Prostate gland (tissue), 2 donors: ENCODE results near the gene EDAR. TPM values are rescaled to one million over a fixed set of nuclear protein-coding genes. Genes with fewer than 3 reads are reported as not detected.

Experiments
- DNase-seq: peaks from one replicate; pipeline ENCODE4 v3.0.0-alpha.2; 2019; ENCODE audit warnings: low spot score
- H3K27ac ChIP-seq, 2 donors: fragments of 200-600 bp; sonication (generic); 2 replicates each; pipeline ENCODE4 v1.5.1; 2017 to 2019
- H3K27me3 ChIP-seq: fragments of 200-600 bp; sonication (generic); replicated peaks from 2 replicates; pipeline ENCODE4 v1.5.1; 2019; ENCODE audit not compliant: insufficient read depth
- H3K36me3 ChIP-seq, 2 donors: fragments of 200-600 bp; sonication (generic); 1 replicate in 1 of 2; 2 replicates in 1 of 2; pipeline versions ENCODE4 v1.5.1 to v1.8.1; 2017 to 2019
- H3K4me1 ChIP-seq: fragments of 200-600 bp; sonication (generic); replicated peaks from 2 replicates; pipeline ENCODE4 v1.5.1; 2019
- H3K4me3 ChIP-seq, 2 donors: fragments of 200-600 bp; sonication (generic); 2 replicates each; pipeline ENCODE4 v1.5.1; 2017 to 2019
- H3K9me3 ChIP-seq: fragments of 200-600 bp; sonication (generic); 2 replicates; pipeline ENCODE4 v1.5.1; 2017
- POLR2A ChIP-seq: fragments of 450-650 bp; IDR thresholded peaks from one replicate; pipeline ENCODE4 v1.6.1; 2016; ENCODE audit warnings: antibody characterized with exemption, mild to moderate bottlenecking
- POLR2AphosphoS5 ChIP-seq: sonication (generic); formaldehyde crosslinking; IDR thresholded peaks from one replicate; pipeline ENCODE4 v1.6.1; 2017; ENCODE audit warnings: antibody characterized with exemption
- WGBS: methylation state at CpG from one replicate; pipeline ENCODE4 v1.1.5; 2018; 5-methylcytosine and 5-hydroxymethylcytosine counted together
- intact Hi-C: fragments of 100-400 bp; cut with DNase I; formaldehyde crosslinking; loops from one replicate; pipeline ENCODE4 v1.14.2; 2022
- total RNA-seq, 2 donors: library from RNA; depleted of rRNA; stranded (reverse); fragments of >200 nt; gene quantifications; one replicate each; pipeline ENCODE4 v1.1.0, GENCODE V29; 2016
- TF ChIP-seq, protein P1 (sequence below), 4 experiments: fragments of 200-600 bp in 2 of 4; fragments of 450-650 bp in 2 of 4; sonication (generic) in 2 of 4; IDR thresholded peaks; 1 replicate in 3 of 4; 2 replicates in 1 of 4; pipeline ENCODE4 v1.5.1; 2016 to 2019; ENCODE audit warnings: antibody characterized with exemption in 4 of 4, mild to moderate bottlenecking in 2 of 4, moderate library complexity in 2 of 4

EDAR gene
- total RNA-seq, 2 donors from 2014 or later = 0.46 to 0.68 TPM

GRCh38 chr2:108965540-108966289, 23.3 kb downstream of the EDAR start:
- intact Hi-C loops = no loop called here
- TF ChIP-seq, protein P1, sequence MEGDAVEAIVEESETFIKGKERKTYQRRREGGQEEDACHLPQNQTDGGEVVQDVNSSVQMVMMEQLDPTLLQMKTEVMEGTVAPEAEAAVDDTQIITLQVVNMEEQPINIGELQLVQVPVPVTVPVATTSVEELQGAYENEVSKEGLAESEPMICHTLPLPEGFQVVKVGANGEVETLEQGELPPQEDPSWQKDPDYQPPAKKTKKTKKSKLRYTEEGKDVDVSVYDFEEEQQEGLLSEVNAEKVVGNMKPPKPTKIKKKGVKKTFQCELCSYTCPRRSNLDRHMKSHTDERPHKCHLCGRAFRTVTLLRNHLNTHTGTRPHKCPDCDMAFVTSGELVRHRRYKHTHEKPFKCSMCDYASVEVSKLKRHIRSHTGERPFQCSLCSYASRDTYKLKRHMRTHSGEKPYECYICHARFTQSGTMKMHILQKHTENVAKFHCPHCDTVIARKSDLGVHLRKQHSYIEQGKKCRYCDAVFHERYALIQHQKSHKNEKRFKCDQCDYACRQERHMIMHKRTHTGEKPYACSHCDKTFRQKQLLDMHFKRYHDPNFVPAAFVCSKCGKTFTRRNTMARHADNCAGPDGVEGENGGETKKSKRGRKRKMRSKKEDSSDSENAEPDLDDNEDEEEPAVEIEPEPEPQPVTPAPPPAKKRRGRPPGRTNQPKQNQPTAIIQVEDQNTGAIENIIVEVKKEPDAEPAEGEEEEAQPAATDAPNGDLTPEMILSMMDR (IDR thresholded peaks at IDR 0.05) = no peak
- TF ChIP-seq POLR2A = no peak
- 49% methylated on average over 3 of the region's 3 CpGs for WGBS
- no peaks in the 10 kb centered on the region for H3K9me3 ChIP-seq
- no peak for DNase-seq
- no peak overlapping the region for H3K4me3 ChIP-seq
- H3K4me1 ChIP-seq = no peaks in the 10 kb centered on the region
- no peaks in the 10 kb centered on the region for H3K36me3 ChIP-seq
- no peak overlapping the region for H3K27ac ChIP-seq
- H3K27me3 ChIP-seq = no peaks in the 10 kb centered on the region

DNA sequence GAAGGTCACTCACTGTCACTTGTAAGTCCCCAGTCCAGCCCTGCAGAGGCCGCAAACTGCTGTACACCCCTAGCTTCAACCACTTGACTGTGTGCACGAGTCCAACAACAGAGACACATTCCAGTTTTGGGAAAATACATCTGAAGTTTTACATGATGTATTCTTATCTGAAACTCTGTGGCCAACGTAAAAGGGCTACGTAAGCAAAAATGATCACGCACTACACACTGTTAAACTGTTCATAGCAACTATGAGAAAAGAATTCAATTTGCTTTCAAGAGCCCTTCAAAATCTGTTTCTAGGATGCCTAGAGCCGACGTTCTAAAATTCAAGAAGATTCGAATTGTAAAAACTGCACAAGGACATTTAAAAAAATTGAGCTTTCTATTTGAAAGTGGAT, 26.0 kb downstream of the EDAR start:
- H3K27ac ChIP-seq = no peak overlapping the region
- no peaks in the 10 kb centered on the region for H3K9me3 ChIP-seq
- TF ChIP-seq POLR2AphosphoS5 (no peak), POLR2A (no peak)
- TF ChIP-seq, protein P1 (IDR thresholded peaks at IDR 0.05) = no peak
- no peaks in the 10 kb centered on the region for H3K4me1 ChIP-seq
- DNase-seq = no peak
- H3K36me3 ChIP-seq = no peaks in the 10 kb centered on the region
- intact Hi-C loops = no loop called here
- H3K27me3 ChIP-seq = no peaks in the 10 kb centered on the region
- 96% methylated on average over 8 of the region's 8 CpGs for WGBS
- H3K4me3 ChIP-seq = no peak overlapping the region

DNA sequence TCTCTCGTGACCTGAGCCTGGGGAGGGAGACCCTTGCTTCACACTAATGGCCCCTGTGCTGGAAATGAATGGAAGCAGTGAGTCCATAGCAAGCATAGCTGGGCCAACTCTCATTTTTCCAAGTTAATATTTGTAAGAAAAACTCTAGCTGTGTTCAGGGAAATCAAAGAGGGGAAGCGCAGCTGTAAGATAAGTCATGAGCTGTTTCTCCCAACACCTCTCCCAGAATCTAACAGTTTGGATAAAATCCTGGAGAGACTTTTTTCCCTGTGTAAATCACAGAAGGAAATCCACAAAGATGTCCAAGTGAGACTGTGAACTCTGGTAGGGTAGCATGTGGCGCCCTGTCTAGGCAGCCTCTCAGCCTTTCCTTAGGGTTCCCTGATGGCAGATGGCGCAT, 27.2 kb downstream of the EDAR start:
- H3K4me3 ChIP-seq = no peak overlapping the region
- no peaks in the 10 kb centered on the region for H3K4me1 ChIP-seq
- no peaks in the 10 kb centered on the region for H3K27me3 ChIP-seq
- DNase-seq = no peak
- no peaks in the 10 kb centered on the region for H3K9me3 ChIP-seq
- H3K36me3 ChIP-seq = no peaks in the 10 kb centered on the region
- TF ChIP-seq, protein P1 (IDR thresholded peaks at IDR 0.05) = no peak
- WGBS = 90% methylated on average over 4 of the region's 4 CpGs
- no peak overlapping the region for H3K27ac ChIP-seq
- intact Hi-C loops = no loop called here

DNA sequence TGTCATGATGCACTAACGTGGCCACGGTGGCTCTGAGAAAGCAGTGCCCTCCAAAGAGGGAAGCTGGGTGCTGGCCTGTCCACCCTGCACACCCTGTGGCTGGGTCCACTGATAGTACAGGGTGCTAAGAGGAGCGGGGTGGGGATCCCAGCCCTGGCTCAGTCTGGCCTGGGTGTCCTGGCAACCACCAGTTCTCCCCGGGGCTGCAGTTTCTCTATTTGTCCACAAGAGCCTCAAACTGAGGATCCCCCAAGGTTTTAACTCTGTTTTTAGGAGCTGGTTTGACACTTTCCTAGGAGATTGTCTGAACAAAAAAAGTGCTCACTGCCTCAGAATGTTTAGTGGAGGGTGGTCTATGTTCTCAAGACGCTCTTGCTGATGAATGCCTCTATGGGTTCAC, 29.0 kb downstream of the EDAR start:
- intact Hi-C loops = no loop called here
- Histone ChIP-seq H3K9me3 (no peaks in the 10 kb centered on the region), H3K4me3 (no peak overlapping the region), H3K36me3 (no peaks in the 10 kb centered on the region), H3K27me3 (no peaks in the 10 kb centered on the region), H3K4me1 (no peaks in the 10 kb centered on the region), H3K27ac (no peak overlapping the region)
- WGBS = 82% methylated on average over 5 of the region's 5 CpGs
- TF ChIP-seq POLR2A = no peak
- TF ChIP-seq, protein P1 (IDR thresholded peaks at IDR 0.05) = no peak
- no peak for TF ChIP-seq POLR2AphosphoS5
- DNase-seq = no peak

DNA sequence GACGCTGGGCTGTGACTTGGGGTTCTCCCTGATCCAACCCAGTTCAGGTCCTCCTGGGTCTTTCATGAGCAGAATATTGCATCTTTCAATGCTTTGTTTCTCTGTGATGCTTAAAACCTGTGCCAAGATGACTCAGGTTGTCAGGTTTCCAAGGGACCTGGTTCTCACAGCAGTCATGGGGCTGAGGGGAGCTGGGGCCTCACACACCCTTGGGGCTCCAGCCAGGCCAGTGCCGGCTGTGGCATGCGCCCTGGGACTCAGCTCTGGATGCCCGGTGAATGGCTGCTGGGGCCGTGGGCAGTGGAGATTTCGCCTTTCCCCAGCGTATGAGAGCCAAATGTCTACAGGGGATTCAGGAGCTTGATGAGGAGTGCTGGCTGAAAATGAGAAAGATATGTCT, 29.6 kb downstream of the EDAR start:
- no peaks in the 10 kb centered on the region for H3K9me3 ChIP-seq
- no peaks in the 10 kb centered on the region for H3K4me1 ChIP-seq
- intact Hi-C loops = no loop called here
- H3K4me3 ChIP-seq = no peak overlapping the region
- WGBS = 72% methylated on average over 7 of the region's 7 CpGs
- DNase-seq = no peak
- no peaks in the 10 kb centered on the region for H3K27me3 ChIP-seq
- no peak for TF ChIP-seq POLR2A
- no peak for TF ChIP-seq POLR2AphosphoS5
- TF ChIP-seq, protein P1 (IDR thresholded peaks at IDR 0.05) = no peak
- no peak overlapping the region for H3K27ac ChIP-seq
- H3K36me3 ChIP-seq = no peaks in the 10 kb centered on the region
